Measurements from ENCODE around the gene ANAPC16.

DNA sequence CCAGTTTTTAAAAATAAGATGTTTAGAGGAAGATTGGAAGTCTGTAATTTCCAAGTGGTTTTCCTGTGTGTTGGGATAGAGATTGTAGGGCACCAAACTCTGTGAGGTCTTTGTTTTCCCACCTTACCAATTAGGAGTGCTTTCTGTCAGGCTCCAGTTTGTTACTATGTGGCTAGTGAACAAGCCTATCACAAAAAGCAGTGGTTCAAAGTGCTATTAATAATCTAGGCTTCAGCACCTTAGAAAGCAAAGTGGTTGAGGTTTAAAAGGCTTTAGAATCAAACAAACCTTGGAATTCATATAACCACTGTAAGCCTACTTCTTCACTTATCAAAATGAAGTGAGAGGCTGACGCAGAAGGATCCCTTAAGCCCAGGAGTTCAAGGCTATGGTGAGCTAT, 11.1 kb upstream of the ANAPC16 start:
- TF ChIP-seq CTCF (conservative IDR thresholded peaks at IDR 0.05; ENCODE audit: low read depth in 2 of 2) = no peak
- TF ChIP-seq EZH2 (IDR thresholded peaks at IDR 0.05; ENCODE audit: low read depth, unreplicated experiment) = no peak
- TF ChIP-seq, protein P1, sequence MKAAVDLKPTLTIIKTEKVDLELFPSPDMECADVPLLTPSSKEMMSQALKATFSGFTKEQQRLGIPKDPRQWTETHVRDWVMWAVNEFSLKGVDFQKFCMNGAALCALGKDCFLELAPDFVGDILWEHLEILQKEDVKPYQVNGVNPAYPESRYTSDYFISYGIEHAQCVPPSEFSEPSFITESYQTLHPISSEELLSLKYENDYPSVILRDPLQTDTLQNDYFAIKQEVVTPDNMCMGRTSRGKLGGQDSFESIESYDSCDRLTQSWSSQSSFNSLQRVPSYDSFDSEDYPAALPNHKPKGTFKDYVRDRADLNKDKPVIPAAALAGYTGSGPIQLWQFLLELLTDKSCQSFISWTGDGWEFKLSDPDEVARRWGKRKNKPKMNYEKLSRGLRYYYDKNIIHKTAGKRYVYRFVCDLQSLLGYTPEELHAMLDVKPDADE (IDR thresholded peaks at IDR 0.05) = no peak
- no peak for TF ChIP-seq REST (IDR thresholded peaks at IDR 0.05; ENCODE audit: unreplicated experiment)
- TF ChIP-seq POLR2AphosphoS5 (IDR thresholded peaks at IDR 0.05; ENCODE audit: low read depth) = no peak
- no peak for TF ChIP-seq EZH2phosphoT487 (IDR thresholded peaks at IDR 0.05; ENCODE audit: unreplicated experiment)
- TF ChIP-seq JUNB (IDR thresholded peaks at IDR 0.05; ENCODE audit: unreplicated experiment) = no peak
- no peak for TF ChIP-seq CREB1 (CRISPR knock-in tag; IDR thresholded peaks at IDR 0.05; ENCODE audit: low read depth)
- no peak for TF ChIP-seq ZNF462 (CRISPR knock-in tag; IDR thresholded peaks at IDR 0.05)
- TF ChIP-seq STAT1 (IDR thresholded peaks at IDR 0.05; ENCODE audit: unreplicated experiment) = no peak
- no peak for TF ChIP-seq NANOG (IDR thresholded peaks at IDR 0.05; ENCODE audit: borderline replicate concordance)
- TF ChIP-seq ZNF331 (CRISPR knock-in tag; IDR thresholded peaks at IDR 0.05; ENCODE audit: low read depth) = no peak
- no peak for TF ChIP-seq ZNF114 (CRISPR knock-in tag; IDR thresholded peaks at IDR 0.05)

Data from GM23338 (cell line).